Esophagus muscularis mucosa (tissue), 4 donors: ENCODE data around the gene LTB4R2. TPM values are rescaled to one million over a fixed set of nuclear protein-coding genes. Genes with fewer than 3 reads are reported as not detected.

ENCODE experiments used
- DNase-seq: peaks from one replicate; pipeline ENCODE4 v3.0.0-alpha.2; 2017; ENCODE audit errors: extremely low spot score
- H3K27ac ChIP-seq, 4 donors: fragments of 200-600 bp; sonication (generic); replicated peaks in 1 of 4; 1 replicate in 3 of 4; 2 replicates in 1 of 4; pipeline ENCODE4 v1.5.1; 2016 to 2019; ENCODE audit warnings: mild to moderate bottlenecking in 1 of 4
- H3K27me3 ChIP-seq, 4 donors: fragments of 200-600 bp; sonication (generic); one replicate each; pipeline versions ENCODE4 v1.5.1 to v1.6.0; 2016 to 2019
- H3K36me3 ChIP-seq, 4 donors: fragments of 200-600 bp; sonication (generic); one replicate each; pipeline ENCODE4 v1.5.1; 2016 to 2019
- H3K4me1 ChIP-seq, 4 donors: fragments of 200-600 bp; sonication (generic); one replicate each; pipeline ENCODE4 v1.5.1; 2016 to 2019
- H3K4me3 ChIP-seq, 4 donors: fragments of 200-600 bp; sonication (generic); 1 replicate in 2 of 4; 2 replicates in 2 of 4; pipeline ENCODE4 v1.5.1; 2016 to 2019; ENCODE audit warnings: mild to moderate bottlenecking in 4 of 4, moderate library complexity in 1 of 4
- H3K9me3 ChIP-seq, 4 donors: fragments of 200-600 bp; sonication (generic); 1 replicate in 3 of 4; 2 replicates in 1 of 4; pipeline ENCODE4 v1.5.1; 2016 to 2019
- CTCF ChIP-seq, 3 experiments: fragments of 200-600 bp in 2 of 3; fragments of 450-650 bp in 1 of 3; sonication (generic) in 2 of 3; IDR thresholded peaks; one replicate each; pipeline ENCODE4 v1.5.1; 2017 to 2019; ENCODE audit warnings: antibody characterized with exemption in 3 of 3, mild to moderate bottlenecking in 2 of 3, moderate library complexity in 1 of 3
- EP300 ChIP-seq: sonication (generic); formaldehyde crosslinking; IDR thresholded peaks from one replicate; pipeline ENCODE4 v1.6.1; 2017; ENCODE audit warnings: antibody characterized with exemption
- POLR2A ChIP-seq: fragments of 450-650 bp; IDR thresholded peaks from one replicate; pipeline ENCODE4 v1.6.1; 2017; ENCODE audit warnings: antibody characterized with exemption, moderate library complexity, mild to moderate bottlenecking, low read depth
- POLR2AphosphoS5 ChIP-seq, 2 donors: sonication (generic); formaldehyde crosslinking; IDR thresholded peaks; one replicate each; pipeline ENCODE4 v1.6.1; 2017; ENCODE audit warnings: antibody characterized with exemption in 2 of 2
- WGBS: methylation state at CpG from one replicate; pipeline ENCODE4 v1.1.5; 2018; 5-methylcytosine and 5-hydroxymethylcytosine counted together
- intact Hi-C: fragments of 100-400 bp; cut with DNase I; formaldehyde crosslinking; loops from one replicate; pipeline ENCODE4 v1.15.1; 2023
- total RNA-seq, 4 donors: library from RNA; depleted of rRNA; stranded (reverse); fragments of >200 nt; gene quantifications; one replicate each; pipeline versions ENCODE4 v1.1.0 to v1.2.1, GENCODE V29; 2016

LTB4R2 gene
- total RNA-seq, 4 donors from 2014 or later, result 1.7 to 3.7 (median 2.4) TPM

GRCh38 chr14:24300326-24300980 is 9.5 kb upstream of the LTB4R2 start:
- H3K27ac ChIP-seq, result peak overlapping the region; percentile 77 to 88 (median 84)
- intact Hi-C loops, result no loop called here

GRCh38 chr14:24304019-24304387 is 5.9 kb upstream of the LTB4R2 start:
- intact Hi-C loops, result no loop called here
- Histone ChIP-seq H3K4me3 (no peak overlapping the region), H3K36me3 (peaks cover 54 to 69% (median 65%) of the 10 kb centered on the region in 4 donors), H3K4me1 (peaks cover 14 to 38% (median 27%) of the 10 kb centered on the region in 4 donors), H3K27me3 (no peaks in the 10 kb centered on the region), H3K9me3 (no peaks in the 10 kb centered on the region), H3K27ac (no peak overlapping the region)
- DNase-seq, result no peak
- WGBS, result 94% methylated on average over 11 of the region's 11 CpGs
- TF ChIP-seq POLR2AphosphoS5 (IDR thresholded peaks at IDR 0.05), result no peak
- TF ChIP-seq POLR2A, result no peak
- no peak for TF ChIP-seq EP300
- TF ChIP-seq CTCF (IDR thresholded peaks at IDR 0.05), result no peak

More at GRCh38 chr14:24300326-24300980, 9.5 kb upstream of the LTB4R2 start:
- Histone ChIP-seq H3K9me3 (no peaks in the 10 kb centered on the region), H3K4me3 (peak overlapping the region; percentile 73 to 91 (median 80)), H3K27me3 (no peaks in the 10 kb centered on the region), H3K36me3 (peaks cover 44 to 57% (median 53%) of the 10 kb centered on the region in 4 donors), H3K4me1 (peaks cover 19 to 47% (median 34%) of the 10 kb centered on the region in 4 donors)
- 33% methylated on average over 16 of the region's 16 CpGs for WGBS
- DNase-seq, result no peak
- TF ChIP-seq CTCF (IDR thresholded peaks at IDR 0.05) (no peak), POLR2A (no peak), POLR2AphosphoS5 (IDR thresholded peaks at IDR 0.05) (no peak), EP300 (no peak)

GRCh38 chr14:24307156-24307574 is 2.8 kb upstream of the LTB4R2 start:
- Histone ChIP-seq H3K36me3 (peaks cover 46 to 57% (median 55%) of the 10 kb centered on the region in 4 donors), H3K27me3 (no peaks in the 10 kb centered on the region), H3K4me1 (peaks cover 23 to 44% (median 36%) of the 10 kb centered on the region in 4 donors), H3K4me3 (no peak overlapping the region), H3K9me3 (no peaks in the 10 kb centered on the region), H3K27ac (no peak overlapping the region)
- no peak for DNase-seq
- WGBS, result 85% methylated on average over 11 of the region's 11 CpGs
- intact Hi-C loops, result no loop called here
- TF ChIP-seq POLR2A (no peak), POLR2AphosphoS5 (IDR thresholded peaks at IDR 0.05) (no peak), CTCF (IDR thresholded peaks at IDR 0.05) (no peak), EP300 (no peak)

GRCh38 chr14:24307575-24308341 is 2.2 kb upstream of the LTB4R2 start, which contains the start of gene CIDEB:
CIDEB (minus strand) TSS chr14:24307977; CDS start chr14:24307858, 119 bp downstream.
- Histone ChIP-seq H3K4me1 (peaks cover 23 to 48% (median 40%) of the 10 kb centered on the region in 4 donors), H3K36me3 (peaks cover 40 to 51% (median 49%) of the 10 kb centered on the region in 4 donors), H3K27ac (peak within 1 kb of the TSS in 1 of 4 donors; percentile 8), H3K27me3 (no peaks in the 10 kb centered on the region), H3K9me3 (no peaks in the 10 kb centered on the region), H3K4me3 (no peak within 1 kb of the TSS)
- TF ChIP-seq CTCF (IDR thresholded peaks at IDR 0.05) (peak; percentile 78 to 97 (median 79)), EP300 (no peak), POLR2AphosphoS5 (IDR thresholded peaks at IDR 0.05) (peak in 1 of 2 donors; percentile 7)
- intact Hi-C loops, result no loop called here
- no peak for DNase-seq
- WGBS, result 58% methylated on average over 6 of the region's 6 CpGs
